NCI-H2081 treated with DMSO at 0.1 percent for 48 hours (cell line): ENCODE data around the gene MTMR10.

ENCODE experiments used
- DNase-seq: peaks from one replicate; lab custom pipeline; 2025; lab: John Stamatoyannopoulos, UW

MTMR10 gene

GRCh38 chr15:30954674-30955073, 36.8 kb downstream of the MTMR10 start:
- no peak for DNase-seq

DNA sequence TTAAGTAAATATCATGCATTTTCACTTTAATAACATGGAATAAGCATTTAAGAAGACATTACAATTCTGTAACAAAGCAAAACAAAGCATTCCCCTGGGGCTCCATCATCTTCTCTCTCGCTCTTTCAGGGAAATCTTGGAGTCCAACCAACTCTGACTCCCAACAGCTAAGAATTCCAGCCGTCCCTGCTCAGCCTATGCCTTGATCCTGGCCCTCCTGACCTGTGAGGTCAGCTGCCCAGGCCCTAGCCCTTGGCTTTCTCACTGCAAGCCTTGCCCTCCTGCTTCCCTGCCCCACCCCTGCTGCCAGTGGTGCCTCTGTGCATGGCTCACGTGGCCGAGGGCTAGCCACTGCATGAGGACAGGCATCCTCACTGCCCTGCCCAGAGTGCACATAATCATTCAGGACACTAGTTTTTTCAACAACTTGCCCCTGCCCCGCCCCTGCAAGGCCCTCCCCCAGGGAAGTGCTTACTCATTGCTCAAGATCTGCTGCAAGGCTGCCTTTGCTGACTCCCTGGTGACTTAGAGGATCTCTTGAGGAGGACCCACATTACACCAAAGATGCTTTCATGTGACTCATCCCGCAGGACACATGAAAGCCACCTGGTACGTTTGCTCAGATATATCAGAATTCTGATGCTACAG, 37.6 kb downstream of the MTMR10 start:
- no peak for DNase-seq

- no peak for DNase-seq
Measured at GRCh38 chr15:30953183-30953582, 38.2 kb downstream of the MTMR10 start.

DNA sequence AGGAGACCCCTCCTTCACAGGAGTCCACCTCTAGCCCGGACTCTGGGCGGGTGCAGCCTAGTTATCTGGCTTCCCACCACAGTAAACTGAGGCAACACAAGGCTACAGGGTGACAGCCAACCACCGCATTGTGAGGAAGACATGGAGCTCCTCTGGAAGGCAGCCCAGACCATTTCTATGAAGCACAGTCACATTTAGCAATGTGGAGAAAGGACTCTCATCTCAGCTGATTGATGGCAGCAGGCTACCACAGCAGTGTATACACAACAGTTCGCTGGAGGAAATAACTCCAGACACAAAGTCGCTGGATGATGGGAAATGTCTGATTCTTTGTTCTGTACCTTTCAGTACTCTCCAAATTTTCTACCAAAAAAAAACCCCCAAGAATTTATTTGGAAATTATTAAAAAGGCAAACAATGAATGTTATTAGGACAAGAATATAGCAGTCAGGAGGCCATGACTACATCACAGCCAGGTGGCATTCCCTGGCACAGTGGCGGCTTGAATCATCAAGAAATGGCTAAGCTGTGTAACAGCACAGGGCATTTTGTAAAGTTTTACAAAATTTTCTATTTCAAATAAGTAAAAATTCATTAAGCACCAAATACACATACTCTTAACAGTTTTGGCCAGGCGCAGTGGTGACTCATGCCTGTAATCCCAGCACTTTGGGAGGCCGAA, 47.6 kb downstream of the MTMR10 start:
- no peak for DNase-seq

DNA sequence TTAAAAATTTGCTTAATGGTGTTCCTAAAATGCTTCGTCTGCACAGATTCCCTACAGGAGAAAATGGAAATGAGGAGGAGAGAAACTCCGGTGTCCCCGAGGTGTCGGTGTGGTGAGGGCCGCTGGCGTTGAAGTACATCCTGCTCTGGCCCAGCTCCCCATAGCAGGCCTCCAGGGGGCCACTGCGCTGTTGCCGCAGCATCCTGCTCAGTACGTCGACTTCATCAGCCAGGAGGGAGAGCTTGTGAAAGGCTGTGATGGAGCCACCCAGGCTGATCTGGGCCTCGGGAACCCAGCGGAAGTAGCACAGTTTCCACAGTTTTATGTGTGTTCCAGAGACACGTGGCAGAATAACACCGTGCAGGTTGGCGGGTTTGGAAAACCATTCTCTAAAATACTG, 49.9 kb downstream of the MTMR10 start:
- no peak for DNase-seq

DNA sequence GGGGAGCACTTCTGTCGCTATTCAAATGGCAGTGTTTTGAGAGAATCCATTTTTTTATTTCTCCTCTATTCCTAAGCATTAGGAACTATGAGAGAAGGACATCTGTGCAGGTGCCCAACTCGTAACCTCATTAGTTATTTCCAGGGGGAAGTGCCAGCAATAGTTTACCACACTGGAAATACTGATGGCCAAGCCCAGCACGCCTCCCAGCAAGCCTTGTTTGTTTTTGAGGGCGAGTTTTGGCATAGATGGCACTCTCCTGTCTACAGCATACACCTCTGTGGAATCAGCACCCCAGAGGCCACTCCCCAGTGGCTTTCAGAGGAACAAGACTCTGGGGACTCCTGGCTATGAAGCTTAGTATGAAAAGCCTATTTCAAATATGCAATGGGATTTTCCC, 51.1 kb downstream of the MTMR10 start:
- DNase-seq: peak; percentile 34

DNA sequence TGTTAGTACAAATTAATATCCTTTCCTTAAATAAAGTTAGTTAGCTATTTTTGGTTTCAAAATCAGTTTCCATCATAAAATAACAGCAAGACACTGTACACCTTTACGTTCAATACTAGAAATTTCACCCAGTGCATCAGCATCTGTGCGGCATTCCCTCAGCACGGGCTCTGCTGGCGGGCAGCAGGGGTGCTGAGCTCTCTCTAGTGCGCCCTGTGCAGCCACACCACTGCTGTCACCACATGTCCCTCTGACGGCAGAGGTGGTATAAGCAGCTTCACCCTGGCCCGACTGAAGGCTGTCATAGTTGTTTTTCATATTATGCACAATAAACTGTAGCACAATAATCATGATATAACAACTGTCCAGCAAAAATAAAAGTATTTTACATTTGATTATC, 52.3 kb downstream of the MTMR10 start:
- no peak for DNase-seq

GRCh38 chr15:30933293-30933692, 58.1 kb downstream of the MTMR10 start:
- DNase-seq: no peak

GRCh38 chr15:30930422-30930821, 61.0 kb downstream of the MTMR10 start:
- no peak for DNase-seq

GRCh38 chr15:30929982-30930381, 61.4 kb downstream of the MTMR10 start:
- DNase-seq: no peak

DNA sequence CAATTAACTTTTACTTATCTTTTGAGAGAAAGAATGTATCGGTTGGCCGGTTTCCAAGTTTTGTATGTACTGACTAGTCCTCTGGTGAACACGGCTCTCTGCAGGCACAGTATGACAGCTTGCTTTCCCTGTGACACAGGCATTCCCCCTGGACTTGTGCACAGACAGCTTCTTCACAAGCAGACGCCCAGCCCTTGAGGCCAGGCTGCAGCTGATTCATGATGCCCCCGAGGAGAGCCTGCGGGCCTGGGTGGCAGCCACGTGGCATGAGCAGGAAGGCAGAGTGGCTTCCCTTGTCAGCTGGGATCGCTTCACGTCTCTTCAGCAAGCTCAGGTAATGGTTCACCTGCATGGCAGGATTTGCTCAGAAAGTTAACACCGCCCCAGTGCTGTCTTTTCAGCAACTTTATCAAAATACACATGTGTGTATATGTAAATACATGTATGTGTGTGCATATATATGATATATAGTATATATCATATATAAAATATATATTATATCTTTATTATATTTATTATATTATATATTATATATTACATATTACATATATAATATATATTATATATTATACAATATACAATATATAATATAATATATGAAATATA, 62.3 kb downstream of the MTMR10 start:
- no peak for DNase-seq

- DNase-seq: no peak
Measured at GRCh38 chr15:30928076-30928475, 63.4 kb downstream of the MTMR10 start.

DNA sequence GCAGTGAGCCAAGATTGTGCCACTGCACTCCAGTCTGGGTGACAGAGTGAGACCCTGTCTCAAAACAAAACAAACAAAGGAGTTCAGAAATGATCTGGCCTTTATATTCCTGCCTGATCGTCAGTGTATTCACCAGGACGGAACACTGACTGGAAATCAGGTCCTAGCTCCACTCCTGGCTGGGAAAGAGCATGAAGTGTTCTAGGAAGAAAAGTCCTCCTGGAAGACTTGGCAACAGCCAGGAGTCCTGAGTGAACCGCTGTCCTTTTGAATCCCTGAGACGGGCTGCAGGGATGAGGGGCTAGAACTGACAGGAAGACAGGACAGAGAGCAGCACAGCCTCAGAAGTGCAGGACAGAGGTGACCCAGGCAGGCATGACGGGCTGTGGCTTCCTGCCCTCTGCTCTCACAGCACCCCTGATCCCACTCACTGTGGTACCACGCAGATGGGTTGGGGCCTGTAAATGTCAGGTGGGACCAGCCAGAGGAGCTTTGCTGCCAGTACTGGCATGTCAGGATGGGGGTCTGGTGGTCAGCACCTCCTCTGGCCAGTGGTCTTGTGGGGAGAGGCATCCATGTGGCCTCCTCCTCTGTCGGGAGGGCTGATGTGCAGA, 64.2 kb downstream of the MTMR10 start:
- DNase-seq: no peak

GRCh38 chr15:30926161-30926560, 65.3 kb downstream of the MTMR10 start:
- DNase-seq: no peak

GRCh38 chr15:30925686-30926085, 65.7 kb downstream of the MTMR10 start:
- no peak for DNase-seq

DNA sequence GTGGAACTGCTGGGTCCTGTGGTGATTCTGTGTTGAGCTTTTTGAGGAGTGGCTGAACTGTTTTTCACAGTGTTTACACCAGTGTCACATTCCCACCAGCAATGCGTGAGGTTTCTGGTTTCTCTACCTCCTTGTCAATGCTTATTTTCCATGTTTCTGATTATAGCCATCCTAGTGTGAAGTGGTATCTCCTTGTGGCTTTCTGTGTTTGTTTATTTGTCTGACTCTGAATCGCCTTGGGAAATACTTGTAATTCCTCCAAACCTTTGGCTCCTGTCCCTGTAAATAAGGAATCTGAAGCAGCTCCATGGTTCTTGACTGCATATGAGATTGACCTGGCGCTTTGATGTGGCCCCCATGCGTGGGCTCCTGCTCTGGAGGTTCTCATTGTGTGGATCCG, 67.1 kb downstream of the MTMR10 start:
- no peak for DNase-seq

- no peak for DNase-seq
Measured at GRCh38 chr15:30923429-30923828, 68.0 kb downstream of the MTMR10 start.

- DNase-seq: no peak
Measured at GRCh38 chr15:30922480-30923311, 68.7 kb downstream of the MTMR10 start.

DNA sequence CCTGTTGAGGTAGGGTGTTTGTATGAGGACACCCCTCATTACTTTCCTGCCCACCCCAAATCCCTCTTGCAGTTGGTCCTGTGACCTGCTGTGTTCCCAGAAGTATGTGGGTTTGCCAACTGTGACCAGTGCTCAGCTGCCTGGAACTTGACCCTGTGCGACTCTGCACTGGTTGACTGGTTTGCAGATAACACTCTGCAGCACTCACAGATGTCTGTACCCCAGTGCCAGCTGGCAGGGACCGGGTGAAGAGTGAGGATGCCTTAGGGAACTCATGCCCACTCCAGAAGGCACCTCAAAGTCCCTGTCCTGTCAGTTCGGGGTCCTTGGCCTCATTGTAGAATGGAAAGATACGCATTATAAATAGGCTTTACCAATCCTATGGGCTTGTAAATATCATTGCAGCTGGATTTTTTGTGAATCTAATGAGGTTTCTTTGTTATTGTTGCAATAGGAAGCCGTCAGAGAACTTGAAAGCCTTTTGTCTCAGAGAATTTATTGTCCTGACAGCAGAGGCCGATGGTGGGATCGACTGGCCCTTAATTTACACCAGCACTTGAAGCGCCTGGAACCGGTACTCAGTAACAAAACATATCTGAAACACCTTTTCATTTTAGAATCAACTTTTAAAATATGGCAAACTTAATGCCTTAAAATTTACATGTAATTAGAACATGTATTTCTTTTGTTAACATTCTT, 69.5 kb downstream of the MTMR10 start:
- DNase-seq: no peak

GRCh38 chr15:30921106-30921505, 70.3 kb downstream of the MTMR10 start:
- no peak for DNase-seq

DNA sequence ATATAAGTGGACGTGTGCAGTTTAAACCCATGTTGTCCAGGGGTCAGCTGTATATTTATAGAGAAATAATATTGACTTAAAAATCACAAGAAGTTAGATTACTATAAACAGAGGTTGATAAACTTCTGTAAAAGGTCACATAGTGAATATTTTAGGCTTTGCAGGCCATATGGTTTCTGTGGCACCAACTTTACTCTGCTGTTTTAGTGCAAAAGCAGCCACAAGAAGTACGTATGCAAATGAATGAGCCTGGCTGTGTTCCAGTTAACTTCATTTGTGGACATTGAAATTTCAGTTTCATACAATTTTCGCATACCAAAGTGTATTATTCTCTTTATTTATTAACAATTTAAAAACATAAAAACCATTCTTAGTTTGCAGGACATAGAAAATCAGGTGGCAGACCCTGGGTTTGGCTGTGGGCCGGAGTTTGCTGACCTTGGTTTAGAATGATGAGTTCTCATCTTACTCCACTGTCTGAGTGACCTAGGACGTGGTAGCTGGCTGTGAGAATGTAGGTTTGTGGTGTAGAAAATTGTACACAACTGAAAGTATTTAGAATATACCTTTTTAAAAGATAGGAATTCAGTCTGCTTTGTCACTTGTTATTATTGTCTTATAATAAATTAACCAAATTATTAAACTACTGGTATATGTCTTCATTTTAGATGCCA, 71.4 kb downstream of the MTMR10 start:
- DNase-seq: no peak
